ENCODE data around the gene ABCG8.

- TF ChIP-seq CTCF (IDR thresholded peaks at IDR 0.05; ENCODE audit: low read depth, low read length) (no peak), POLR2A (IDR thresholded peaks at IDR 0.05; ENCODE audit: extremely low read depth, insufficient read length) (no peak)
Observed at GRCh38 chr2:43819491-43820163, 19.1 kb upstream of the ABCG8 start.

Measured in NB4 (cell line).